DOHH2 (cell line): ENCODE measurements around the gene PDE4B.

Source experiments
- H3F3A ChIP-seq: fragments of 200-600 bp; sonication (generic), shearing (Covaris generic); 2 replicates; pipeline ENCODE4 v1.6.0; 2016; ENCODE audit warnings: antibody characterized with exemption, mild to moderate bottlenecking; ENCODE audit not compliant: control insufficient read depth, insufficient read depth
- H3K27ac ChIP-seq: fragments of 200-600 bp; sonication (generic); 2 replicates; pipeline ENCODE4 v1.5.1; 2014; ENCODE audit warnings: low read depth, mild to moderate bottlenecking, low read length, moderate library complexity
- H3K27me3 ChIP-seq: fragments of 200-600 bp; sonication (generic); 2 replicates; pipeline ENCODE4 v1.6.1; 2014; ENCODE audit warnings: mild to moderate bottlenecking, low read length, mixed read lengths; ENCODE audit not compliant: control insufficient read depth
- H3K36me3 ChIP-seq: fragments of 200-600 bp; sonication (generic); 2 replicates; pipeline ENCODE4 v1.6.1; 2014; ENCODE audit warnings: mild to moderate bottlenecking, low read length, moderate library complexity, mixed read lengths; ENCODE audit not compliant: control insufficient read depth
- H3K4me1 ChIP-seq: fragments of 200-600 bp; sonication (generic); 2 replicates; pipeline ENCODE4 v1.6.1; 2014; ENCODE audit warnings: mild to moderate bottlenecking, low read length, mixed read lengths; ENCODE audit not compliant: control insufficient read depth
- H3K4me2 ChIP-seq: fragments of 200-600 bp; sonication (generic); 2 replicates; pipeline ENCODE4 v1.6.0; 2014; ENCODE audit warnings: mild to moderate bottlenecking, low read length, moderate library complexity
- H3K4me3 ChIP-seq: fragments of 200-600 bp; sonication (generic); 2 replicates; pipeline ENCODE4 v1.5.1; 2014; ENCODE audit warnings: mild to moderate bottlenecking, low read length, mixed read lengths
- H3K79me2 ChIP-seq: fragments of 200-600 bp; sonication (generic); 2 replicates; pipeline ENCODE4 v1.6.1; 2014; ENCODE audit warnings: mild to moderate bottlenecking, low read length, mixed read lengths; ENCODE audit not compliant: control insufficient read depth
- H3K9me2 ChIP-seq: fragments of 200-600 bp; sonication (generic); replicated peaks from 2 replicates; pipeline ENCODE4 v1.6.1; 2014; ENCODE audit warnings: mild to moderate bottlenecking, low read length, mixed read lengths; ENCODE audit not compliant: control insufficient read depth
- H3K9me3 ChIP-seq: fragments of 200-600 bp; sonication (generic); 2 replicates; pipeline ENCODE4 v1.6.1; 2014; ENCODE audit warnings: antibody characterized with exemption, low read length, mixed read lengths; ENCODE audit not compliant: control insufficient read depth, insufficient read depth
- H4K20me1 ChIP-seq: fragments of 200-600 bp; sonication (generic); 2 replicates; pipeline ENCODE4 v1.6.0; 2014; ENCODE audit warnings: low read depth, mild to moderate bottlenecking, antibody characterized with exemption, low read length, moderate library complexity; ENCODE audit not compliant: control insufficient read depth, insufficient read depth
- CTCF ChIP-seq: fragments of 200-600 bp; sonication (generic); IDR thresholded peaks from one replicate; pipeline ENCODE4 v1.5.1; 2014; ENCODE audit warnings: antibody characterized with exemption, mild to moderate bottlenecking, low read depth, low read length; ENCODE audit not compliant: poor library complexity, severe bottlenecking
- EZH2phosphoT487 ChIP-seq: fragments of 200-600 bp; sonication (generic); IDR thresholded peaks from 2 replicates; pipeline ENCODE4 v1.6.1; 2017; ENCODE audit warnings: borderline replicate concordance, mild to moderate bottlenecking, antibody characterized with exemption, low read length, moderate library complexity, mixed read lengths

Gene PDE4B

GRCh38 chr1:66331658-66332547 lies 539.2 kb downstream of the PDE4B start:
- TF ChIP-seq CTCF (no peak), EZH2phosphoT487 (no peak)
- Histone ChIP-seq H3K27me3 (peaks cover 23% of the 10 kb centered on the region), H4K20me1 (no peaks in the 10 kb centered on the region), H3K27ac (0 out of 2 replicates have a peak overlapping the region, but pooled peaks have one; percentile 66), H3K79me2 (no peaks in the 10 kb centered on the region), H3F3A (peaks cover 11% of the 10 kb centered on the region), H3K9me2 (no peaks in the 10 kb centered on the region), H3K4me3 (peak overlapping the region; percentile 63), H3K4me2 (peak overlapping the region; percentile 64), H3K9me3 (no peaks in the 10 kb centered on the region), H3K4me1 (peaks cover 86% of the 10 kb centered on the region), H3K36me3 (no peaks in the 10 kb centered on the region)

- Histone ChIP-seq H3K4me3 (peak overlapping the region; percentile 63), H3K27ac (no peak overlapping the region), H3K79me2 (no peaks in the 10 kb centered on the region)
Observed at GRCh38 chr1:66332548-66332901, 539.8 kb downstream of the PDE4B start.

GRCh38 chr1:66333466-66334199 lies 540.9 kb downstream of the PDE4B start:
- Histone ChIP-seq H3K9me3 (no peaks in the 10 kb centered on the region), H3K79me2 (no peaks in the 10 kb centered on the region), H3K27me3 (peaks cover 23% of the 10 kb centered on the region), H3K27ac (no peak overlapping the region), H3K4me3 (no peak overlapping the region), H3K9me2 (no peaks in the 10 kb centered on the region), H3F3A (peaks cover 11% of the 10 kb centered on the region), H4K20me1 (no peaks in the 10 kb centered on the region), H3K4me2 (no peak overlapping the region), H3K36me3 (no peaks in the 10 kb centered on the region), H3K4me1 (peaks cover 78% of the 10 kb centered on the region)
- TF ChIP-seq CTCF (no peak), EZH2phosphoT487 (no peak)

More at GRCh38 chr1:66332548-66332901, 539.8 kb downstream of the PDE4B start:
- Histone ChIP-seq H3K9me2 (no peaks in the 10 kb centered on the region), H3K36me3 (no peaks in the 10 kb centered on the region), H4K20me1 (no peaks in the 10 kb centered on the region), H3K4me1 (peaks cover 88% of the 10 kb centered on the region), H3K27me3 (peaks cover 23% of the 10 kb centered on the region), H3K4me2 (peak overlapping the region; percentile 64), H3K9me3 (no peaks in the 10 kb centered on the region), H3F3A (peaks cover 11% of the 10 kb centered on the region)
- TF ChIP-seq EZH2phosphoT487 (no peak), CTCF (no peak)
